ENCODE measurements around the gene NSA2. TPM values are rescaled to one million over a fixed set of nuclear protein-coding genes. Genes with fewer than 3 reads are reported as not detected.
"Not testable (repeated sequence)": the region's sequence is repeated elsewhere in the genome, so short reads cannot be mapped to it uniquely, and the experiment has no call there.

NSA2 gene
- total RNA-seq, 1 experiment from 2014 or later = 42.7 TPM

GRCh38 chr5:74736759-74737158, 30.3 kb upstream of the NSA2 start:
- Histone ChIP-seq H3K27me3 (ENCODE audit: control insufficient read depth, insufficient read depth, low read length) (no peaks in the 10 kb centered on the region), H3K27ac (ENCODE audit: low read length) (no peak overlapping the region), H3K4me3 (ENCODE audit: low read depth in 2 of 2, low read length in 2 of 2) (no peak overlapping the region), H3K36me3 (ENCODE audit: control insufficient read depth, insufficient read depth, low read length) (peaks cover 48% of the 10 kb centered on the region), H3K4me1 (ENCODE audit: control insufficient read depth, insufficient read depth, low read length) (no peaks in the 10 kb centered on the region), H3K9me3 (ENCODE audit: control insufficient read depth, insufficient read depth, low read depth, low read length) (no peaks in the 10 kb centered on the region)
- TF ChIP-seq TCF7L2 (IDR thresholded peaks at IDR 0.05; ENCODE audit: low read depth, low read length) (no peak), SIN3A (IDR thresholded peaks at IDR 0.05; ENCODE audit: borderline replicate concordance, insufficient read depth, low read depth, low read length) (no peak), POLR2AphosphoS5 (IDR thresholded peaks at IDR 0.05; ENCODE audit: low read depth, low read length) (no peak)
- TF ChIP-seq, protein P1, sequence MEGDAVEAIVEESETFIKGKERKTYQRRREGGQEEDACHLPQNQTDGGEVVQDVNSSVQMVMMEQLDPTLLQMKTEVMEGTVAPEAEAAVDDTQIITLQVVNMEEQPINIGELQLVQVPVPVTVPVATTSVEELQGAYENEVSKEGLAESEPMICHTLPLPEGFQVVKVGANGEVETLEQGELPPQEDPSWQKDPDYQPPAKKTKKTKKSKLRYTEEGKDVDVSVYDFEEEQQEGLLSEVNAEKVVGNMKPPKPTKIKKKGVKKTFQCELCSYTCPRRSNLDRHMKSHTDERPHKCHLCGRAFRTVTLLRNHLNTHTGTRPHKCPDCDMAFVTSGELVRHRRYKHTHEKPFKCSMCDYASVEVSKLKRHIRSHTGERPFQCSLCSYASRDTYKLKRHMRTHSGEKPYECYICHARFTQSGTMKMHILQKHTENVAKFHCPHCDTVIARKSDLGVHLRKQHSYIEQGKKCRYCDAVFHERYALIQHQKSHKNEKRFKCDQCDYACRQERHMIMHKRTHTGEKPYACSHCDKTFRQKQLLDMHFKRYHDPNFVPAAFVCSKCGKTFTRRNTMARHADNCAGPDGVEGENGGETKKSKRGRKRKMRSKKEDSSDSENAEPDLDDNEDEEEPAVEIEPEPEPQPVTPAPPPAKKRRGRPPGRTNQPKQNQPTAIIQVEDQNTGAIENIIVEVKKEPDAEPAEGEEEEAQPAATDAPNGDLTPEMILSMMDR (IDR thresholded peaks at IDR 0.05) = no peak
- DNase-seq (ENCODE audit: low read depth, low spot score) (no peak), ATAC-seq (no peak)
- BruUV-seq (replicated peaks) = no TSS peak
- intact Hi-C loops (cut with micrococcal nuclease; ENCODE audit: unreplicated experiment) = no loop called here
- ChIA-PET CTCF (no interaction called here), POLR2A (no interaction called here)
- in situ Hi-C loops (cut with HindIII; ENCODE audit: low pct_unique_long_range_greater_than_20kb, low sequenced_read_pairs) = no loop called here

DNA sequence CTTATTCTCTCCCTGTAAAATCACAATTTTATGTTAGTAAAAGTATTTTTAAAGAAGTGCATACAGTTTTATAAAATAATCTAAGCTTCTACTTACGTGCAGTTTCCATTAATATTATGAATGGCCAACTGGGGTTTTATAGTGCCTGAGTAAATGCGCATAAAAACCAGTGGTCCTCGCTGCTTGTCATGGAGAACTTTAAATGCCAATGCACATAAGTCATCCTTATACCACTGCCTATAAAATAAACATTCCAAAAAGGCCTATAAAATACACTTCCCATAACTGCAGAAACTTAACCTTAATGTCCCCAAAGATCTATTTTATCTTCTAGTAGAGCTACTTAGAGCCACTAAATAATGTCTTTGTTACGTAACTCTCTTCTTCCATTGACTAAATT, 28.6 kb upstream of the NSA2 start:
- ChIA-PET CTCF (no interaction called here), POLR2A (interaction anchor here (0.7 kb wide), 1 partner anchor 26 kb away, joined by 3 read pairs; no protein-coding TSS in a partner anchor)
- in situ Hi-C loops (cut with HindIII; ENCODE audit: low pct_unique_long_range_greater_than_20kb, low sequenced_read_pairs) = no loop called here
- no peak; the same call in 1 of the 2 replicates for ATAC-seq
- DNase-seq (ENCODE audit: low read depth, low spot score) = no peak
- intact Hi-C loops (cut with micrococcal nuclease; ENCODE audit: unreplicated experiment) = no loop called here
- Histone ChIP-seq H3K27me3 (ENCODE audit: control insufficient read depth, insufficient read depth, low read length) (no peaks in the 10 kb centered on the region), H3K36me3 (ENCODE audit: control insufficient read depth, insufficient read depth, low read length) (peaks cover 43% of the 10 kb centered on the region), H3K4me1 (ENCODE audit: control insufficient read depth, insufficient read depth, low read length) (no peaks in the 10 kb centered on the region), H3K4me3 (ENCODE audit: low read depth in 2 of 2, low read length in 2 of 2) (no peak overlapping the region), H3K9me3 (ENCODE audit: control insufficient read depth, insufficient read depth, low read depth, low read length) (no peaks in the 10 kb centered on the region), H3K27ac (ENCODE audit: low read length) (no peak overlapping the region)
- BruUV-seq (replicated peaks) = no TSS peak
- TF ChIP-seq TCF7L2 (IDR thresholded peaks at IDR 0.05; ENCODE audit: low read depth, low read length) (no peak), SIN3A (IDR thresholded peaks at IDR 0.05; ENCODE audit: borderline replicate concordance, insufficient read depth, low read depth, low read length) (no peak), POLR2AphosphoS5 (IDR thresholded peaks at IDR 0.05; ENCODE audit: low read depth, low read length) (no peak), REST (IDR thresholded peaks at IDR 0.05; ENCODE audit: insufficient read depth in 1 of 2, low read depth in 2 of 2, low read length in 1 of 2) (no peak)
- TF ChIP-seq, protein P1 (IDR thresholded peaks at IDR 0.05) = no peak

- CTCF ChIA-PET = not testable (repeated sequence)
- H3K36me3 ChIP-seq (ENCODE audit: control insufficient read depth, insufficient read depth, low read length) = peaks cover 23% of the 10 kb centered on the region
Measured at GRCh38 chr5:74748742-74749141, 18.3 kb upstream of the NSA2 start.

More at GRCh38 chr5:74748742-74749141, 18.3 kb upstream of the NSA2 start:
- intact Hi-C loops (cut with micrococcal nuclease; ENCODE audit: unreplicated experiment); H3K27me3 ChIP-seq (ENCODE audit: control insufficient read depth, insufficient read depth, low read length); H3K4me1 ChIP-seq (ENCODE audit: control insufficient read depth, insufficient read depth, low read length); BruUV-seq (replicated peaks); DNase-seq (ENCODE audit: low read depth, low spot score); H3K4me3 ChIP-seq (ENCODE audit: low read depth in 2 of 2, low read length in 2 of 2); POLR2A ChIA-PET; in situ Hi-C loops (cut with HindIII; ENCODE audit: low pct_unique_long_range_greater_than_20kb, low sequenced_read_pairs); H3K9me3 ChIP-seq (ENCODE audit: control insufficient read depth, insufficient read depth, low read depth, low read length); ATAC-seq; H3K27ac ChIP-seq (ENCODE audit: low read length): not testable (repeated sequence)
